GM10847 (cell line): ENCODE measurements around the gene KRR1.

Experiments used
- POLR2A ChIP-seq: IDR thresholded peaks from 2 replicates; pipeline ENCODE4 v1.6.1; 2011; ENCODE audit not compliant: insufficient read length; ENCODE audit errors: extremely low read depth

KRR1 gene

GRCh38 chr12:75529316-75529715 is 17.9 kb upstream of the KRR1 start:
- no peak for TF ChIP-seq POLR2A

- TF ChIP-seq POLR2A: no peak
Measured at GRCh38 chr12:75528692-75529091, 17.3 kb upstream of the KRR1 start.

- no peak for TF ChIP-seq POLR2A
Measured at GRCh38 chr12:75528272-75528671, 16.9 kb upstream of the KRR1 start.

- TF ChIP-seq POLR2A: no peak
Measured at GRCh38 chr12:75526655-75527511, 15.5 kb upstream of the KRR1 start.

- TF ChIP-seq POLR2A: no peak
Measured at GRCh38 chr12:75525263-75525662, 13.9 kb upstream of the KRR1 start.

- TF ChIP-seq POLR2A: no peak
Measured at GRCh38 chr12:75509621-75510020, 1.8 kb downstream of the KRR1 start.

GRCh38 chr12:75508159-75508558 is 3.2 kb downstream of the KRR1 start:
- no peak for TF ChIP-seq POLR2A

GRCh38 chr12:75507086-75507485 is 4.3 kb downstream of the KRR1 start:
- TF ChIP-seq POLR2A: no peak

GRCh38 chr12:75505706-75506312 is 5.6 kb downstream of the KRR1 start:
- TF ChIP-seq POLR2A: no peak

GRCh38 chr12:75503866-75504265 is 7.5 kb downstream of the KRR1 start:
- no peak for TF ChIP-seq POLR2A

GRCh38 chr12:75503459-75503858 is 8.0 kb downstream of the KRR1 start:
- TF ChIP-seq POLR2A: no peak

- no peak for TF ChIP-seq POLR2A
Measured at GRCh38 chr12:75491169-75491568, 20.2 kb downstream of the KRR1 start.

- TF ChIP-seq POLR2A: no peak
Measured at GRCh38 chr12:75489613-75490210, 21.7 kb downstream of the KRR1 start.

- no peak for TF ChIP-seq POLR2A
Measured at GRCh38 chr12:75489187-75489586, 22.2 kb downstream of the KRR1 start.

GRCh38 chr12:75488553-75488952 is 22.9 kb downstream of the KRR1 start:
- no peak for TF ChIP-seq POLR2A

- TF ChIP-seq POLR2A: no peak
Measured at GRCh38 chr12:75487308-75487707, 24.1 kb downstream of the KRR1 start.
